ENCODE data around the gene SEMA6A. TPM values are rescaled to one million over a fixed set of nuclear protein-coding genes. Genes with fewer than 3 reads are reported as not detected.

Gene SEMA6A
- polyA plus RNA-seq, 1 donor (not counting 4 experiments of a cell fraction or from before 2014, with no cell fraction given): 0.68 TPM

GRCh38 chr5:116593340-116593739, 18.7 kb upstream of the SEMA6A start:
- Histone ChIP-seq H3K4me1 (ENCODE audit: control insufficient read depth, extremely low read depth, insufficient read depth, low read length) (no peaks in the 10 kb centered on the region), H3K27me3 (ENCODE audit: control insufficient read depth, extremely low read depth, insufficient read depth, low read length) (no peaks in the 10 kb centered on the region), H3K4me2 (ENCODE audit: control insufficient read depth, extremely low read depth, insufficient read depth, low read depth, low read length) (no peak overlapping the region), H3K36me3 (ENCODE audit: control insufficient read depth in 2 of 2, extremely low read depth in 1 of 2, insufficient read depth in 2 of 2, low read length in 2 of 2) (no peaks in the 10 kb centered on the region), H3K9me3 (ENCODE audit: control insufficient read depth, low read depth, low read length) (no peaks in the 10 kb centered on the region), H3K27ac (ENCODE audit: control insufficient read depth, insufficient read depth, low read length) (no peak overlapping the region), H3K9ac (ENCODE audit: control insufficient read depth, extremely low read depth, insufficient read depth, low read length) (no peak overlapping the region), H4K20me1 (ENCODE audit: control insufficient read depth, extremely low read depth, insufficient read depth, low read length) (no peaks in the 10 kb centered on the region), H3K4me3 (ENCODE audit: control insufficient read depth in 2 of 3, extremely low read depth in 1 of 3, insufficient read depth in 2 of 3, low read depth in 1 of 3, low read length in 3 of 3) (no peak overlapping the region), H2AFZ (ENCODE audit: control insufficient read depth, low read length) (no peak overlapping the region), H3K79me2 (ENCODE audit: control insufficient read depth, insufficient read depth, low read length) (no peaks in the 10 kb centered on the region), H3K9me1 (ENCODE audit: control insufficient read depth, extremely low read depth, insufficient read depth, low read length) (no peaks in the 10 kb centered on the region)
- FAIRE-seq: no peak
- DNase-seq (ENCODE audit: low read depth, low spot score): no peak
- TF ChIP-seq EZH2 (IDR thresholded peaks at IDR 0.05; ENCODE audit: low read length) (no peak), CTCF (optimal IDR thresholded peaks at IDR 0.05 in 1 of 3, IDR thresholded peaks at IDR 0.05 in 1 of 3, conservative IDR thresholded peaks at IDR 0.05 in 1 of 3; ENCODE audit: extremely low read depth in 1 of 3, insufficient read depth in 2 of 3, low read length in 3 of 3) (no peak)
- dilution Hi-C loops (cut with MboI; ENCODE audit: extremely low pct_ligation_motif_present, low sequenced_read_pairs): no loop called here

- no peak for FAIRE-seq
- H4K20me1 ChIP-seq (ENCODE audit: control insufficient read depth, extremely low read depth, insufficient read depth, low read length): no peaks in the 10 kb centered on the region
- H3K27ac ChIP-seq (ENCODE audit: control insufficient read depth, insufficient read depth, low read length): no peak overlapping the region
- TF ChIP-seq EZH2 (IDR thresholded peaks at IDR 0.05; ENCODE audit: low read length) (no peak), CTCF (optimal IDR thresholded peaks at IDR 0.05 in 1 of 3, IDR thresholded peaks at IDR 0.05 in 1 of 3, conservative IDR thresholded peaks at IDR 0.05 in 1 of 3; ENCODE audit: extremely low read depth in 1 of 3, insufficient read depth in 2 of 3, low read length in 3 of 3) (no peak)
- H3K9me3 ChIP-seq (ENCODE audit: control insufficient read depth, low read depth, low read length): no peaks in the 10 kb centered on the region
- no peaks in the 10 kb centered on the region for H3K79me2 ChIP-seq (ENCODE audit: control insufficient read depth, insufficient read depth, low read length)
- DNase-seq (ENCODE audit: low read depth, low spot score): no peak
- H3K9ac ChIP-seq (ENCODE audit: control insufficient read depth, extremely low read depth, insufficient read depth, low read length): no peak overlapping the region
- H3K4me3 ChIP-seq (ENCODE audit: control insufficient read depth in 2 of 3, extremely low read depth in 1 of 3, insufficient read depth in 2 of 3, low read depth in 1 of 3, low read length in 3 of 3): no peak overlapping the region
- H3K9me1 ChIP-seq (ENCODE audit: control insufficient read depth, extremely low read depth, insufficient read depth, low read length): no peaks in the 10 kb centered on the region
- no peak overlapping the region for H2AFZ ChIP-seq (ENCODE audit: control insufficient read depth, low read length)
- H3K36me3 ChIP-seq (ENCODE audit: control insufficient read depth in 2 of 2, extremely low read depth in 1 of 2, insufficient read depth in 2 of 2, low read length in 2 of 2): no peaks in the 10 kb centered on the region
- H3K4me1 ChIP-seq (ENCODE audit: control insufficient read depth, extremely low read depth, insufficient read depth, low read length): peaks cover 14% of the 10 kb centered on the region
- H3K27me3 ChIP-seq (ENCODE audit: control insufficient read depth, extremely low read depth, insufficient read depth, low read length): no peaks in the 10 kb centered on the region
- dilution Hi-C loops (cut with MboI; ENCODE audit: extremely low pct_ligation_motif_present, low sequenced_read_pairs): no loop called here
- no peak overlapping the region for H3K4me2 ChIP-seq (ENCODE audit: control insufficient read depth, extremely low read depth, insufficient read depth, low read depth, low read length)
Observed at GRCh38 chr5:116585227-116585626, 10.6 kb upstream of the SEMA6A start.
